SU-DHL-6 (cell line): ENCODE results near the gene IGIP.

Source experiments
- H2AFZ ChIP-seq: fragments of 200-600 bp; sonication (generic); 2 replicates; pipeline ENCODE4 v1.6.1; 2014; ENCODE audit warnings: low read depth, mild to moderate bottlenecking, moderate library complexity, mixed read lengths, antibody characterized with exemption, low read length; ENCODE audit not compliant: severe bottlenecking
- H3F3A ChIP-seq: fragments of 200-600 bp; shearing (Covaris generic); 2 replicates; pipeline ENCODE4 v1.6.0; 2016; ENCODE audit warnings: antibody characterized with exemption, mild to moderate bottlenecking; ENCODE audit not compliant: insufficient read depth
- H3K27ac ChIP-seq: fragments of 200-600 bp; sonication (generic); 2 replicates; pipeline ENCODE4 v1.5.1; 2016; ENCODE audit warnings: low read depth, mild to moderate bottlenecking, low read length, moderate library complexity, mixed read lengths
- H3K27me3 ChIP-seq: fragments of 200-600 bp; sonication (generic), shearing (Covaris generic); 2 replicates; pipeline ENCODE4 v1.6.0; 2014; ENCODE audit warnings: mild to moderate bottlenecking, low read length
- H3K36me3 ChIP-seq: fragments of 200-600 bp; sonication (generic); 2 replicates; pipeline ENCODE4 v1.6.1; 2014; ENCODE audit warnings: mild to moderate bottlenecking, low read length, mixed read lengths
- H3K4me2 ChIP-seq: fragments of 300-600, 200-600 bp; shearing (Covaris generic), sonication (generic); 2 replicates; pipeline ENCODE4 v1.6.0; 2014; ENCODE audit warnings: low read length, low read depth, mild to moderate bottlenecking; ENCODE audit not compliant: poor library complexity, severe bottlenecking
- H3K4me3 ChIP-seq: fragments of 200-600 bp; sonication (generic); 2 replicates; pipeline ENCODE4 v1.5.1; 2014; ENCODE audit warnings: antibody characterized with exemption, low read length, mild to moderate bottlenecking, mixed read lengths; ENCODE audit not compliant: insufficient read depth, poor library complexity, severe bottlenecking
- H3K79me2 ChIP-seq: fragments of 200-600 bp; sonication (generic); 2 replicates; pipeline ENCODE4 v1.6.1; 2014; ENCODE audit warnings: mild to moderate bottlenecking, low read length, moderate library complexity; ENCODE audit not compliant: insufficient read depth
- H3K9ac ChIP-seq: fragments of 200-600 bp; sonication (generic); 2 replicates; pipeline ENCODE4 v1.7.0; 2014; ENCODE audit warnings: mild to moderate bottlenecking, low read length
- H3K9me2 ChIP-seq: fragments of 200-600 bp; sonication (generic); replicated peaks from 2 replicates; pipeline ENCODE4 v1.6.1; 2014; ENCODE audit warnings: low read length; ENCODE audit not compliant: insufficient read depth
- H3K9me3 ChIP-seq: fragments of 200-600 bp; sonication (generic); 2 replicates; pipeline ENCODE4 v1.6.1; 2014; ENCODE audit warnings: low read length, mixed read lengths; ENCODE audit not compliant: insufficient read depth
- H4K20me1 ChIP-seq: fragments of 200-600 bp; sonication (generic); 2 replicates; pipeline ENCODE4 v1.6.1; 2014; ENCODE audit warnings: low read depth, mild to moderate bottlenecking, antibody characterized with exemption, low read length, moderate library complexity, mixed read lengths
- EZH2phosphoT487 ChIP-seq: fragments of 200-600 bp; sonication (generic), shearing (Covaris generic); conservative IDR thresholded peaks from 2 replicates; pipeline ENCODE4 v1.6.1; 2018; ENCODE audit warnings: mild to moderate bottlenecking, antibody characterized with exemption, low read length, moderate library complexity, mixed read lengths
- TF ChIP-seq, protein P1 (sequence below): fragments of 200-600 bp; sonication (generic); IDR thresholded peaks from one replicate; pipeline ENCODE4 v1.5.1; 2017; ENCODE audit warnings: antibody characterized with exemption, mild to moderate bottlenecking, low read length, moderate library complexity; ENCODE audit not compliant: insufficient read depth, poor library complexity, severe bottlenecking

The IGIP gene

DNA sequence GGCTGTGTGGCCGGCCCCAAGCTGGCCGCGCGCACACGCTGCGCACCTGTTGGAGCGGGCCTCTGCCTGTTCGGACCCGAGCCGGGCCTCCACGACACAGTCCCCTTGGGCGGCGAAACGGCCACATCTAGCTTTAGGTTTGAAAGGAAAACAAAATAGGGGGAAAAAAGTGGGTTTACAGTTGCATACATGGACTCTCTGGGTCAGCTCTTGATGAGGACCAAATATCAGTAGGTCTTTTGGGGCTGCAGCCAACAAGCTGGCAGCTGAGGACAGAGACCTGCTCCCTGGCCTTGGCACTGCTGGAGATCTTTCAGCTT, 20.7 kb downstream of the IGIP start:
- Histone ChIP-seq H3K4me2 (no peak overlapping the region), H3K9me2 (no peaks in the 10 kb centered on the region), H3K27me3 (no peaks in the 10 kb centered on the region), H3K9ac (no peak overlapping the region), H3K27ac (no peak overlapping the region), H3K9me3 (no peaks in the 10 kb centered on the region), H4K20me1 (no peaks in the 10 kb centered on the region; the same call in 1 of the 2 replicates), H3K79me2 (no peaks in the 10 kb centered on the region), H2AFZ (no peak overlapping the region), H3F3A (no peaks in the 10 kb centered on the region), H3K36me3 (no peaks in the 10 kb centered on the region), H3K4me3 (no peak overlapping the region)
- TF ChIP-seq EZH2phosphoT487, result no peak
- TF ChIP-seq, protein P1, sequence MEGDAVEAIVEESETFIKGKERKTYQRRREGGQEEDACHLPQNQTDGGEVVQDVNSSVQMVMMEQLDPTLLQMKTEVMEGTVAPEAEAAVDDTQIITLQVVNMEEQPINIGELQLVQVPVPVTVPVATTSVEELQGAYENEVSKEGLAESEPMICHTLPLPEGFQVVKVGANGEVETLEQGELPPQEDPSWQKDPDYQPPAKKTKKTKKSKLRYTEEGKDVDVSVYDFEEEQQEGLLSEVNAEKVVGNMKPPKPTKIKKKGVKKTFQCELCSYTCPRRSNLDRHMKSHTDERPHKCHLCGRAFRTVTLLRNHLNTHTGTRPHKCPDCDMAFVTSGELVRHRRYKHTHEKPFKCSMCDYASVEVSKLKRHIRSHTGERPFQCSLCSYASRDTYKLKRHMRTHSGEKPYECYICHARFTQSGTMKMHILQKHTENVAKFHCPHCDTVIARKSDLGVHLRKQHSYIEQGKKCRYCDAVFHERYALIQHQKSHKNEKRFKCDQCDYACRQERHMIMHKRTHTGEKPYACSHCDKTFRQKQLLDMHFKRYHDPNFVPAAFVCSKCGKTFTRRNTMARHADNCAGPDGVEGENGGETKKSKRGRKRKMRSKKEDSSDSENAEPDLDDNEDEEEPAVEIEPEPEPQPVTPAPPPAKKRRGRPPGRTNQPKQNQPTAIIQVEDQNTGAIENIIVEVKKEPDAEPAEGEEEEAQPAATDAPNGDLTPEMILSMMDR, result no peak

DNA sequence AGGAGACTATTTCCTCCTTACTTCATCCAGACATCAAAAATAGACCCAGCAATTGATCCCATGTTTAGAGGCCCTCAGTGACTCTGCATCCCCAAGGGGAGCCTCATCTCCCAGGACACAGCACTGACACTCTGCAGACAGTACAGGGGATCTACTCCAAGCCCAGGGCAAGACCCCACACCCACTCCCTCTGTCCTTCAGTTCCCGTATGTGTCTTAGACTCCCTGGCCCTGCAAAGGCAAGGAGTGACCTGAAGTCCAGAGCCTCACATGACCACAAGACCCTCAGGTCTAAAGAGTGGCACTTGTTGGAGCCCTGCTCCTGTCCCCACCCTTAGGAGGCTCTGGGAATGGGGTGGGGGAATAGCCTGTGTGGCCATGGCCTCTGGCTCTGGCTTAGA, 21.7 kb downstream of the IGIP start:
- no peak overlapping the region for H3K27ac ChIP-seq
- no peak overlapping the region for H2AFZ ChIP-seq
- H3F3A ChIP-seq, result no peaks in the 10 kb centered on the region
- H3K4me3 ChIP-seq, result no peak overlapping the region
- H3K27me3 ChIP-seq, result no peaks in the 10 kb centered on the region
- no peaks in the 10 kb centered on the region for H3K9me3 ChIP-seq
- TF ChIP-seq, protein P1, result no peak
- TF ChIP-seq EZH2phosphoT487, result no peak
- H4K20me1 ChIP-seq, result no peaks in the 10 kb centered on the region; the same call in 1 of the 2 replicates
- H3K4me2 ChIP-seq, result no peak overlapping the region
- no peak overlapping the region for H3K9ac ChIP-seq
- H3K9me2 ChIP-seq, result no peaks in the 10 kb centered on the region
- no peaks in the 10 kb centered on the region for H3K79me2 ChIP-seq
- H3K36me3 ChIP-seq, result no peaks in the 10 kb centered on the region

DNA sequence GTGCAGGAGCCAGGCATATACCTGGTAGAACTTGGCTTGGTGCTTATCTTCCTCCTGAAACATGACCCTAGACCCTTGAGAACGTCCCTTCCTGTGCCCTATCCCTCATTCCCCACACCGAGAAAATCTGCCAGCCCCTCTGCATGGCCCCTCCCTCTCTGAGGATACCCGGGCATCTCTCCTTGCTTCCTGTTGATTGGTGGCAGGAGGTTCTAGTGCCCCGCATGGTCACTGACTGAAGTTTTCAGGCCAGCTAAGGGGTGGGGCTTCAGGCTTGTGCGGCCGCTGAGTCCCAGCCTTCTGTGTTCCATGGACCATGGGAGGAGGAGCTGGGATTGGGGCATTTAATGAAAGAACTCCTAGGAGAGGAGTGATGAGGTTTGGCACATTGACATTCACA, 22.8 kb downstream of the IGIP start:
- no peaks in the 10 kb centered on the region for H3K36me3 ChIP-seq
- no peaks in the 10 kb centered on the region for H3K9me3 ChIP-seq
- H3K79me2 ChIP-seq, result no peaks in the 10 kb centered on the region
- H3K9ac ChIP-seq, result no peak overlapping the region
- H3K9me2 ChIP-seq, result no peaks in the 10 kb centered on the region
- H3F3A ChIP-seq, result no peaks in the 10 kb centered on the region
- no peak overlapping the region for H3K4me2 ChIP-seq
- TF ChIP-seq EZH2phosphoT487, result no peak
- H4K20me1 ChIP-seq, result no peaks in the 10 kb centered on the region; the same call in 1 of the 2 replicates
- no peak overlapping the region for H3K4me3 ChIP-seq
- no peak overlapping the region for H2AFZ ChIP-seq
- no peak overlapping the region for H3K27ac ChIP-seq
- H3K27me3 ChIP-seq, result no peaks in the 10 kb centered on the region

DNA sequence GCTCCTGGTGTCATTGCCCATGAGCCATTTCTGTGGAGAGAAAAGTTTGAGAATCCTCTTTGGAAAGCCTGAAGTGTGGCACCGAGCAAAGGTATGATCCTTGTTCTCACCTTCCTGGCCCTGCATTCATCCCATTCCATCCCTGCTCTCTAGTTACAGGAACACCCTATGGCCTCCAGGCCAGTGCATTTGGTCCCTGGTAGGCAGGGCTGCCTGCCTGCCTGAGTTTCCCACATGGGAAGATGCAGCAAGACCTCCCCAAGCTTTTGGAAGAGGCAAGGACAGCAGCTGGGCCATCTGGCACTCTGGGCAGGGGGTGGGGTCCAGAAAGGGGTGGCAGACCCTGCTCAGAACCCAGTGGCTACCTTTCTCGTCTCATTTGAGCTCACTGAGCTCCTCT, 24.5 kb downstream of the IGIP start:
- Histone ChIP-seq H3K36me3 (no peaks in the 10 kb centered on the region), H3K27ac (no peak overlapping the region), H3K27me3 (no peaks in the 10 kb centered on the region), H2AFZ (no peak overlapping the region), H3K4me3 (no peak overlapping the region), H3F3A (no peaks in the 10 kb centered on the region), H3K9ac (no peak overlapping the region), H3K9me3 (no peaks in the 10 kb centered on the region), H3K9me2 (no peaks in the 10 kb centered on the region), H3K79me2 (no peaks in the 10 kb centered on the region), H4K20me1 (no peaks in the 10 kb centered on the region; the same call in 1 of the 2 replicates), H3K4me2 (no peak overlapping the region)
- TF ChIP-seq, protein P1, result no peak
- no peak for TF ChIP-seq EZH2phosphoT487
